ENCODE results near the gene CDK5RAP2.

CDK5RAP2 gene

GRCh38 chr9:120473608-120474007 is 106.4 kb downstream of the CDK5RAP2 start:
- Histone ChIP-seq H3K9ac (ENCODE audit: low read depth, low read length, poor library complexity) (no peak overlapping the region), H3K4ac (ENCODE audit: low read length) (no peak overlapping the region), H2BK15ac (ENCODE audit: low read length) (no peak overlapping the region), H3K4me2 (ENCODE audit: insufficient read depth, low read length, poor library complexity, severe bottlenecking) (no peak overlapping the region), H3K27ac (replicated peaks; ENCODE audit: low read length) (no peak overlapping the region), H2BK120ac (ENCODE audit: low read depth, low read length) (no peak overlapping the region), H3K9me3 (replicated peaks in 1 of 2; ENCODE audit: control insufficient read depth in 2 of 2, insufficient read depth in 1 of 2, low read depth in 1 of 2, low read length in 2 of 2) (no peaks in the 10 kb centered on the region), H3K4me3 (ENCODE audit: low read length in 2 of 2) (no peak overlapping the region), H4K8ac (ENCODE audit: low read depth, low read length) (no peak overlapping the region), H2AK5ac (ENCODE audit: low read depth, low read length) (no peak overlapping the region), H2BK12ac (ENCODE audit: low read length) (no peak overlapping the region), H3K79me1 (ENCODE audit: low read depth, low read length) (no peaks in the 10 kb centered on the region), H3K18ac (ENCODE audit: low read length) (no peak overlapping the region), H4K91ac (ENCODE audit: low read depth, low read length, poor library complexity) (no peak overlapping the region), H2BK5ac (ENCODE audit: low read length) (no peak overlapping the region), H3K14ac (ENCODE audit: low read length) (no peak overlapping the region), H2AFZ (ENCODE audit: low read length) (no peak overlapping the region), H3K27me3 (ENCODE audit: control insufficient read depth in 3 of 3, insufficient read depth in 3 of 3, low read depth in 1 of 3, low read length in 3 of 3) (no peaks in the 10 kb centered on the region), H3K36me3 (replicated peaks in 1 of 2; ENCODE audit: control insufficient read depth in 2 of 2, insufficient read depth in 2 of 2, low read length in 2 of 2) (peaks cover 17 to 97% of the 10 kb centered on the region in 2 donors), H3K23ac (ENCODE audit: low read depth, low read length, poor library complexity) (no peak overlapping the region), H3K4me1 (ENCODE audit: control insufficient read depth in 2 of 2, insufficient read depth in 1 of 2, low read depth in 1 of 2, low read length in 2 of 2) (peaks cover 0 to 2% of the 10 kb centered on the region in 2 donors)
- DNase-seq (ENCODE audit: low spot score), result no peak
- WGBS, 2 donors (ENCODE audit: extremely low coverage in 2 of 2, insufficient read length in 2 of 2, insufficient replicate concordance in 1 of 2), result no CpG with 5 or more reads among the region's 3 CpGs

- Histone ChIP-seq H3K14ac (ENCODE audit: low read length) (no peak overlapping the region), H4K91ac (ENCODE audit: low read depth, low read length, poor library complexity) (peak overlapping the region; percentile 30), H2AK5ac (ENCODE audit: low read depth, low read length) (no peak overlapping the region), H3K4ac (ENCODE audit: low read length) (no peak overlapping the region), H3K18ac (ENCODE audit: low read length) (no peak overlapping the region), H3K36me3 (replicated peaks in 1 of 2; ENCODE audit: control insufficient read depth in 2 of 2, insufficient read depth in 2 of 2, low read length in 2 of 2) (peaks cover 12 to 93% of the 10 kb centered on the region in 2 donors), H2BK12ac (ENCODE audit: low read length) (no peak overlapping the region), H3K4me2 (ENCODE audit: insufficient read depth, low read length, poor library complexity, severe bottlenecking) (no peak overlapping the region), H2BK5ac (ENCODE audit: low read length) (no peak overlapping the region), H4K8ac (ENCODE audit: low read depth, low read length) (no peak overlapping the region), H3K27ac (replicated peaks; ENCODE audit: low read length) (no peak overlapping the region), H3K23ac (ENCODE audit: low read depth, low read length, poor library complexity) (no peak overlapping the region), H2BK15ac (ENCODE audit: low read length) (no peak overlapping the region), H2BK120ac (ENCODE audit: low read depth, low read length) (no peak overlapping the region), H3K27me3 (ENCODE audit: control insufficient read depth in 3 of 3, insufficient read depth in 3 of 3, low read depth in 1 of 3, low read length in 3 of 3) (no peaks in the 10 kb centered on the region), H3K9me3 (replicated peaks in 1 of 2; ENCODE audit: control insufficient read depth in 2 of 2, insufficient read depth in 1 of 2, low read depth in 1 of 2, low read length in 2 of 2) (no peaks in the 10 kb centered on the region), H2AFZ (ENCODE audit: low read length) (no peak overlapping the region), H3K4me3 (ENCODE audit: low read length in 2 of 2) (no peak overlapping the region), H3K79me1 (ENCODE audit: low read depth, low read length) (no peaks in the 10 kb centered on the region), H3K9ac (ENCODE audit: low read depth, low read length, poor library complexity) (no peak overlapping the region), H3K4me1 (ENCODE audit: control insufficient read depth in 2 of 2, insufficient read depth in 1 of 2, low read depth in 1 of 2, low read length in 2 of 2) (peaks cover 0 to 2% of the 10 kb centered on the region in 2 donors)
- DNase-seq (ENCODE audit: low spot score), result no peak
- WGBS, 2 donors (ENCODE audit: extremely low coverage in 2 of 2, insufficient read length in 2 of 2, insufficient replicate concordance in 1 of 2), result no CpG with 5 or more reads among the region's 3 CpGs
Measured at GRCh38 chr9:120465685-120466407, 114.1 kb downstream of the CDK5RAP2 start.

GRCh38 chr9:120464887-120465421 is 115.0 kb downstream of the CDK5RAP2 start:
- Histone ChIP-seq H2BK5ac (ENCODE audit: low read length) (no peak overlapping the region), H3K4me3 (ENCODE audit: low read length in 2 of 2) (no peak overlapping the region), H3K27ac (replicated peaks; ENCODE audit: low read length) (no peak overlapping the region), H3K9ac (ENCODE audit: low read depth, low read length, poor library complexity) (no peak overlapping the region), H3K4me2 (ENCODE audit: insufficient read depth, low read length, poor library complexity, severe bottlenecking) (no peak overlapping the region), H4K8ac (ENCODE audit: low read depth, low read length) (no peak overlapping the region), H2BK12ac (ENCODE audit: low read length) (no peak overlapping the region), H3K18ac (ENCODE audit: low read length) (no peak overlapping the region), H2AFZ (ENCODE audit: low read length) (no peak overlapping the region), H3K36me3 (replicated peaks in 1 of 2; ENCODE audit: control insufficient read depth in 2 of 2, insufficient read depth in 2 of 2, low read length in 2 of 2) (peaks cover 14 to 93% of the 10 kb centered on the region in 2 donors), H3K23ac (ENCODE audit: low read depth, low read length, poor library complexity) (no peak overlapping the region), H2BK15ac (ENCODE audit: low read length) (no peak overlapping the region), H2BK120ac (ENCODE audit: low read depth, low read length) (no peak overlapping the region), H3K9me3 (replicated peaks in 1 of 2; ENCODE audit: control insufficient read depth in 2 of 2, insufficient read depth in 1 of 2, low read depth in 1 of 2, low read length in 2 of 2) (no peaks in the 10 kb centered on the region), H3K27me3 (ENCODE audit: control insufficient read depth in 3 of 3, insufficient read depth in 3 of 3, low read depth in 1 of 3, low read length in 3 of 3) (no peaks in the 10 kb centered on the region), H3K14ac (ENCODE audit: low read length) (no peak overlapping the region), H3K4me1 (ENCODE audit: control insufficient read depth in 2 of 2, insufficient read depth in 1 of 2, low read depth in 1 of 2, low read length in 2 of 2) (peaks cover 0 to 2% of the 10 kb centered on the region in 2 donors), H2AK5ac (ENCODE audit: low read depth, low read length) (no peak overlapping the region), H3K79me1 (ENCODE audit: low read depth, low read length) (no peaks in the 10 kb centered on the region), H3K4ac (ENCODE audit: low read length) (no peak overlapping the region), H4K91ac (ENCODE audit: low read depth, low read length, poor library complexity) (no peak overlapping the region)
- no peak for DNase-seq (ENCODE audit: low spot score)
- WGBS, 2 donors (ENCODE audit: extremely low coverage in 2 of 2, insufficient read length in 2 of 2, insufficient replicate concordance in 1 of 2), result no CpG with 5 or more reads among the region's 4 CpGs

- H2AFZ ChIP-seq (ENCODE audit: low read length), result no peak overlapping the region
- no peaks in the 10 kb centered on the region for H3K27me3 ChIP-seq (ENCODE audit: control insufficient read depth in 3 of 3, insufficient read depth in 3 of 3, low read depth in 1 of 3, low read length in 3 of 3)
- no peak overlapping the region for H2BK12ac ChIP-seq (ENCODE audit: low read length)
- no peak overlapping the region for H3K23ac ChIP-seq (ENCODE audit: low read depth, low read length, poor library complexity)
- H3K4me2 ChIP-seq (ENCODE audit: insufficient read depth, low read length, poor library complexity, severe bottlenecking), result no peak overlapping the region
- no peak overlapping the region for H4K91ac ChIP-seq (ENCODE audit: low read depth, low read length, poor library complexity)
- no CpG with 5 or more reads among the region's 6 CpGs for WGBS, 2 donors (ENCODE audit: extremely low coverage in 2 of 2, insufficient read length in 2 of 2, insufficient replicate concordance in 1 of 2)
- no peak overlapping the region for H2BK5ac ChIP-seq (ENCODE audit: low read length)
- H3K9me3 ChIP-seq (replicated peaks in 1 of 2; ENCODE audit: control insufficient read depth in 2 of 2, insufficient read depth in 1 of 2, low read depth in 1 of 2, low read length in 2 of 2), result no peaks in the 10 kb centered on the region
- no peak overlapping the region for H3K18ac ChIP-seq (ENCODE audit: low read length)
- H2BK120ac ChIP-seq (ENCODE audit: low read depth, low read length), result no peak overlapping the region
- no peaks in the 10 kb centered on the region for H3K79me1 ChIP-seq (ENCODE audit: low read depth, low read length)
- H3K4me1 ChIP-seq (ENCODE audit: control insufficient read depth in 2 of 2, insufficient read depth in 1 of 2, low read depth in 1 of 2, low read length in 2 of 2), result peaks cover 0 to 2% of the 10 kb centered on the region in 2 donors
- no peak overlapping the region for H3K27ac ChIP-seq (replicated peaks; ENCODE audit: low read length)
- H3K4me3 ChIP-seq (ENCODE audit: low read length in 2 of 2), result no peak overlapping the region
- H3K9ac ChIP-seq (ENCODE audit: low read depth, low read length, poor library complexity), result no peak overlapping the region
- H3K4ac ChIP-seq (ENCODE audit: low read length), result no peak overlapping the region
- no peak overlapping the region for H3K14ac ChIP-seq (ENCODE audit: low read length)
- H2BK15ac ChIP-seq (ENCODE audit: low read length), result no peak overlapping the region
- no peak for DNase-seq (ENCODE audit: low spot score)
- peaks cover 14 to 93% of the 10 kb centered on the region in 2 donors for H3K36me3 ChIP-seq (replicated peaks in 1 of 2; ENCODE audit: control insufficient read depth in 2 of 2, insufficient read depth in 2 of 2, low read length in 2 of 2)
- no peak overlapping the region for H2AK5ac ChIP-seq (ENCODE audit: low read depth, low read length)
- H4K8ac ChIP-seq (ENCODE audit: low read depth, low read length), result no peak overlapping the region
Measured at GRCh38 chr9:120464176-120464886, 115.6 kb downstream of the CDK5RAP2 start.
